GM19099 (cell line): Measurements from ENCODE around the gene MSMP.

Experiments used
- POLR2A ChIP-seq: IDR thresholded peaks from 3 replicates; pipeline ENCODE4 v1.6.1; 2011; ENCODE audit warnings: low read depth; ENCODE audit not compliant: insufficient read length; ENCODE audit errors: extremely low read depth

Gene MSMP

GRCh38 chr9:35718721-35719511 lies 35.2 kb downstream of the MSMP start:
- TF ChIP-seq POLR2A: no peak

DNA sequence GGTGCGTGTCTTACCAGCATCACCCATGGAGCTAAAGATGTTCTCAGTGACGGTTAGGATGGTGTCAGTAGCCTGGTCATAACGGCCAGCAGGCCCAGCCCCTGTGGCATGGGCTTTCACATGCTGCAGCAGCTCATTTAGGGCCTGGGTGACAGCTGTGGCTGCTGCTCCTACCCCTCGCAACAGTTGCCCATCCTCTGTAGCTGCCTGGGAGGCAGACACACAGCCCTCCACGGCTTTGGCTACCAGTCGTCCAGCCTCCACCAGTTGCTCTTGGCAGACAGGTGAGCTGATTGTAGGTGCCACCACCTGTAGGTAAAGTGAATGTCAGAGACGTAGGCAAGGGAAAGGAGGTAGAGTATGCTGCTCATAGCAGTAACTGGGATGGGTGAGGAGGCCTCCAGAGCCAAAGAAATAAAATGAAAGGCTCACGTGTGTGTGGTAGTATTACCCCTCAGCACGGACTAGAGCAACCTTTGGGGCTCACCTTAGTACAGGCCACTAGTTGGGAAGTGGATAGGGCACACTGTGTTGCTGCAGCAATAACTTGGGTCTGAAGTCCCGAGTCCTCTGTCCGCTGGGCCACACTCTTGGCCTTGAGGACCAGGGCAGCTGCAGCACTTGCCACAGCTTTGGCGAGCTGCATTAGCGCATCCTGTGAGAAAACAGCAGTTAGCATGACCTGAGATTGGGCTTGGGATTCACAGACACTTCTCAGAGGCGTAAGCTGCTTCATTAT lies 36.8 kb downstream of the MSMP start:
- no peak for TF ChIP-seq POLR2A

DNA sequence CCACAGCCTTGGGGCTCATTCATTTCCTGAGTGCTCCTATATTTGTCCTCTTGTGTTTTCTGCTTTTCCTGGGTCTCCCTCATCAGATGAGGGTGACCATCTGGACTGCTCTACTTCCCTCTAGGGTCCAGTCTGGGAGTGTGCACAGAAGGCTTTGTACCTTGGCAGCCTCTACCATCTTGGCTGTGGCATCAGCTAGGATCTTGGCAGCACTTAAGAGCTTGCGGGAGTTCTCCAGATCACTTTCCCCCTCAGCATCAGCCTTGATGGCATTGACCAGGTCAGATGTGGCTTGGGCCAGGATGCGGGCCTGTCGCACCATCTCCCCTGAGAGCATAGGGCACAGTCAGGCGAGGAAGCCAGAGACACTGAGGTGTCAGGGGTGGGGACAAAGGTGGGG lies 37.8 kb downstream of the MSMP start:
- no peak for TF ChIP-seq POLR2A

GRCh38 chr9:35714579-35715252 lies 39.4 kb downstream of the MSMP start:
- no peak for TF ChIP-seq POLR2A

DNA sequence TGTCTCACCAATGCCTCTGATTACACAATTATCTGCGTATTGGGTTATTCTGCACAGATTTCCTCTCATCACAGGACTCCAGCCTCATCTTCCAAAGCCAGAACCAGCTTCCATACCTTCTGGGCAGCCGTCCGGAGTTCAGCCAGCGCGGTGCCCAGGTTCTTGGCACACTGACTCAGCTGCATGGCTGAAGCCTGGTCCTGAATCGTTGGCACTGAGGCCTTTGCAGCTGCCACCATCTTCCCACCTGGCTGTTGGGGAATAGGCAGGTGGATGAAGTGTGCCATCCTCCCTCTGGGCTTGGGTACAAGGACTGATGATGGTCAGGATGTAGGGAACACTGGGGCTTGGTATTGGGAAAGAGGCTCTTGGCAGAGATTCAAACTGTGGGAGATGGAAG lies 40.0 kb downstream of the MSMP start:
- no peak for TF ChIP-seq POLR2A

DNA sequence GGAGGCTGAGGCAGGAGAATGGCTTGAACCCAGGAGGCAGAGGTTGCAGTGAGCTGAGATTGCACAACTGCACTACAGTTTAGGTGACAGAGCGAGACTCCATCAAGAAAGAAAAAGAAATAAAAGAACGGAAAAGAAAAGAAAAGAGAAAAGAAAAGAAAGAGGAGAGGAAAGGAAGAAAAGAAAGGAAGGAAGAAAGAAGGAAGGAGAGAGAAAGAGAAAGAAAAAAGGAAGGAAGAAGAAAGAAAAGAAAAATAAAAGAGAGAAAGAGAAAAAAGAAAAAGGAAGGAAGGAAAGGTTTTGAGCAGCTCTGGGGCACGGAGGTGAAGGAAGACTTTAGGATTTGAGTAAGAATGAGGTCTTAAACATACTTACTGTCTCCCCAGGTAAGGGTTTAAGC lies 40.5 kb downstream of the MSMP start:
- TF ChIP-seq POLR2A: no peak

GRCh38 chr9:35712762-35713400 lies 41.2 kb downstream of the MSMP start:
- TF ChIP-seq POLR2A: no peak

DNA sequence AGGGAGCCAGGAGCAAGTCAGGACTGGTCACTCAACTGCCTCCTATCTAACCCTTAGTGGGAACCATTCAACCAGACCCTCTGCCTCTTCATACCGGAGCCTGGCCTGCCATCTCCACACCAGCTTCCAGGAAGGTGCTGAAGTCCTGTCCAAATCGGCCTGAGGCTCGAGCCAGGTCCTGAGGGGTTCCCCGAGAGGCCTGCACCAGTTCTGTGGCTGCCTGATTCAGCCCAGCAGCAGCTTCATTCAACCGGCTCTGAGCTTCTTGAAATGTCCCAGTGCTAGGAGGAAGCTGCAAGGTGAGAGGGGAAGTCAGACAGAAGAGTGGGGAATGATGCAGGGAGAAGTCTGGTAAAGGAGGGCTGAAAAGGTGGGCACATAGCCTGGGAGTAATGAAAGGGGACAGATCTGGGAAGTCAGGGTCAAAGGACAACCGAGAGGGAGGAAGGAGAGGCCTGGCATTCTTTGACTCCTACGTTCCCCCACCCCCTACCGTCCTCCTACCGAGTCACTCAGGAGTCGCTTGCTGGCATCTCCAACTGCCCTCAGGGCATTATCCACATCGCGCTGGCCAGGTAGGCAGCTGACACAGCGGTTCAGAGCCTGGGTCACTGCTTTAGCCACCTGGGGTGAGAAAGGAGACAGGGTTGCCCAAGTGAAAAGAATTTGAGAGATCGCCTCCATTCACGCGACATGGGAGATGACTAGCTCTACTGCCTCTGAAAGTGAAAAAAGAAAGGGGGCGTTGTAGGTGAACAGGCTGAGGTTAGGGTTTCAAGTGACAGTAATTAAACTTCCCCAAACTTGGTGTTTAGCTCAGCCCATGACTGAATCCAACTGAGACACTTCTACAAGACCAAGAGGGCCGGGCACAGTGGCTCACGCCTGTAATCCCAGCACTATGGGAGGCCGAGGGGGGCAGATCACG lies 42.3 kb downstream of the MSMP start:
- TF ChIP-seq POLR2A: no peak

DNA sequence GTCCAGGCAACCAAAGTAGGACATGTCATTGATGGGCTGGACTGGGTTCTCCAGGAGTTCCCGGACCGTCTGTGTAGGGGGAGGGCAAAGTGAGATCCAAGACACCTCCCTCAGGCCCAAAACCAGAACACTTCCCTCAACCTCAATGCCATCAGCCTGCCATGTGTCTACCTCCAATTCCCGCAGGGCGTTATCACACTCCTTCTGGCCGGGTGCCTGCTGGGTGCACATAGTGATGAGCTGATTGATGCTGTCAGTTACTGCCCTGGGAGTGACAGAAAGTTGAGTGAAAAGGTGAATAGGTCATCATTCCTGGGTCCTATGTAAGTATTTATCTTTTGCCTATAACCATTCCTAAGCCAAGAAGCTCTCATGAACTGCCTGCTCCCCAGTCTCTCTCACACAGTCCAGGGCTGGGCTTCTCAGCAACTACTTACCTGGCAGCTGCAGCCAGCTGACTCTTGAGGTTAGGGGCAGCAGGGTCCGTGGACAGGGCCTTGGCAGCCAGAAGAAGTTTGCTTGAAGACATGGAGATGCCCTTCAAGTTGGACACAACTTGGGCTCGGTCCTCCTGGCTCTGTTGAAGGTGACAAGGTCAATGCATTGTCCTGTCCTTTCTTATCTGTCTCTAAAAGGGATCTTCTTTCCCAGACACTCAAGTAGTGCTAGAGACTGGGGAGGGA lies 43.1 kb downstream of the MSMP start:
- no peak for TF ChIP-seq POLR2A

- TF ChIP-seq POLR2A: no peak
Measured at GRCh38 chr9:35708146-35708545, 45.9 kb downstream of the MSMP start.

DNA sequence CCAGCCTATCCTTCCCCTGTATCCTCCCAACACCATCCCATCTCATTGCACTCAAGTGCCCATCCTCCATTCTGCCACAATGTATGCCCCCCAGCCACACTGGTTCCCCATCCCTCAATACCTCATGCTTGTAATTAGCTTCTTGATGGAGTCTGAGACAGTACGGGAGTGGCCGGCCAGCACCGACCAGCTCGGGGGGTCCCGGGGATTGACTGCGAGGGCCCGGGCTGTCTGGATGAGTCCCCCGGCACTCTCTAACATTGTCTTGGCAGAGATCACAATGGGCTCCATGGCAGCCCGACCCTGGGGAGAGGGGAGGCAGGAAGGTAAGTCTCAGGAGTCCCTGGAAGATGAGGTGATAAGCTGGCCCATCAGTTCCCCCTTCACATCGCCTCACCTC lies 47.1 kb downstream of the MSMP start:
- TF ChIP-seq POLR2A: no peak

DNA sequence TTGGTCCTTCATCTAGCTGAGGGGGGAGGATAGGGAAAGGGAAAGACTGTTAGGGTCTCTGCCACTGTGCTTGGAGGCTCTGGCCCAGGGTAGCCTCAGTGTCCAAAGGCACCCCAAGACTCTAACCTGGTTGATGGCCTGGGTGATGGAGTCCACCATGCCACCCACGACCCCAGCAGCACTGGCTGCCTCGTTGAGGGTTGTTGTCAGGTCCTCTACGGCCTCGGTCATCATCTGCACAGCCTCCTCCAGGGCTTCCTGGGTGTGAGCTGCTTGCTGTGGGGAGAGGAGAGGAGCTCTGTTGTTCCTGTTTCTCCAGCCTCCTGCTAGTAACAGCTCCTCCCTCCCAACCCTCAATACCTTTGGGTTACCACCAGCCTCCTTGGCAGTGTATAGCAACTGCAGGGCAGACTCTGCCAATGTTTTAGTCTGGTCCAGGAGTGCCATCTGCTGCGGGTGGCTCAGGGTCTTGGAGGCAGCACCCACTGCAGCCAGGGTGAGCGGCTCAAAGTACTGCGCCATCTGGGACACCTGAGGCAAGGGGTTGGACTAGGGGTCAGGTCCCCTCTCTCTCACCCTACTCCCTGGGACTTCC lies 48.1 kb downstream of the MSMP start:
- no peak for TF ChIP-seq POLR2A

GRCh38 chr9:35705372-35705771 lies 48.7 kb downstream of the MSMP start:
- no peak for TF ChIP-seq POLR2A
